Common myeloid progenitor, CD34-positive (primary cell): ENCODE measurements around the gene ARHGEF7.

Experiments used
- CTCF ChIA-PET: fragments of 350-600 bp; sonication (Branson Sonifier 250); formaldehyde crosslinking; loops from one replicate; lab custom pipeline; 2021; ENCODE audit warnings: antibody characterized with exemption; lab: Charles Lee
- POLR2A ChIA-PET: fragments of 350-600 bp; sonication (Branson Sonifier 250); formaldehyde crosslinking; loops from one replicate; lab custom pipeline; 2021; ENCODE audit warnings: antibody characterized with exemption; lab: Charles Lee
- DNase-seq, 3 donors: peaks; one replicate each; pipeline versions ENCODE4 v3.0.0 to v3.0.0-alpha.2; 2013
- H3K27ac ChIP-seq, 2 experiments: 1 replicate in 1 of 2; 2 replicates in 1 of 2; pipeline ENCODE4 v1.7.0; 2013; ENCODE audit warnings: inconsistent platforms in 2 of 2, low read length in 2 of 2, mild to moderate bottlenecking in 2 of 2, low read depth in 1 of 2, moderate library complexity in 1 of 2; ENCODE audit not compliant: severe bottlenecking in 2 of 2, insufficient read depth in 1 of 2, poor library complexity in 1 of 2
- H3K27me3 ChIP-seq, 5 experiments: replicated peaks in 2 of 5; 1 replicate in 3 of 5; 2 replicates in 2 of 5; pipeline versions ENCODE4 v1.6.1 to v1.7.0; 2013; ENCODE audit warnings: low read length in 4 of 5, mild to moderate bottlenecking in 2 of 5, moderate library complexity in 2 of 5, inconsistent platforms in 1 of 5; ENCODE audit not compliant: insufficient read depth in 5 of 5, control insufficient read depth in 4 of 5
- H3K36me3 ChIP-seq, 4 experiments: 1 replicate in 2 of 4; 2 replicates in 2 of 4; pipeline versions ENCODE4 v1.6.1 to v1.7.0; 2013; ENCODE audit warnings: low read length in 3 of 4, control low read depth in 1 of 4, mild to moderate bottlenecking in 1 of 4; ENCODE audit not compliant: control insufficient read depth in 4 of 4, insufficient read depth in 4 of 4
- H3K4me1 ChIP-seq, 4 experiments: 1 replicate in 3 of 4; 2 replicates in 1 of 4; pipeline versions ENCODE4 v1.6.1 to v1.7.1; 2013; ENCODE audit warnings: low read length in 3 of 4, mild to moderate bottlenecking in 3 of 4, control low read depth in 1 of 4, inconsistent platforms in 1 of 4, moderate library complexity in 1 of 4; ENCODE audit not compliant: control insufficient read depth in 4 of 4, insufficient read depth in 4 of 4; ENCODE audit errors: control extremely low read depth in 1 of 4
- H3K4me3 ChIP-seq, 7 experiments: 1 replicate in 4 of 7; 2 replicates in 3 of 7; pipeline versions ENCODE4 v1.5.1 to v1.7.0; 2013; ENCODE audit warnings: mild to moderate bottlenecking in 7 of 7, low read length in 6 of 7, moderate library complexity in 6 of 7, inconsistent platforms in 2 of 7, low read depth in 2 of 7, control low read depth in 1 of 7; ENCODE audit not compliant: insufficient read depth in 4 of 7, control insufficient read depth in 1 of 7; ENCODE audit errors: extremely low read depth in 1 of 7
- H3K9me3 ChIP-seq, 5 experiments: 1 replicate in 4 of 5; 2 replicates in 1 of 5; pipeline versions ENCODE4 v1.6.1 to v1.7.1; 2013; ENCODE audit warnings: low read length in 4 of 5, mild to moderate bottlenecking in 2 of 5, inconsistent platforms in 1 of 5, low read depth in 1 of 5, moderate library complexity in 1 of 5; ENCODE audit not compliant: control insufficient read depth in 4 of 5, insufficient read depth in 2 of 5; ENCODE audit errors: control extremely low read depth in 1 of 5
- WGBS: methylation state at CpG from one replicate; pipeline ENCODE4 v1.1.5; 2013; ENCODE audit not compliant: insufficient coverage; 5-methylcytosine and 5-hydroxymethylcytosine counted together

The ARHGEF7 gene

DNA sequence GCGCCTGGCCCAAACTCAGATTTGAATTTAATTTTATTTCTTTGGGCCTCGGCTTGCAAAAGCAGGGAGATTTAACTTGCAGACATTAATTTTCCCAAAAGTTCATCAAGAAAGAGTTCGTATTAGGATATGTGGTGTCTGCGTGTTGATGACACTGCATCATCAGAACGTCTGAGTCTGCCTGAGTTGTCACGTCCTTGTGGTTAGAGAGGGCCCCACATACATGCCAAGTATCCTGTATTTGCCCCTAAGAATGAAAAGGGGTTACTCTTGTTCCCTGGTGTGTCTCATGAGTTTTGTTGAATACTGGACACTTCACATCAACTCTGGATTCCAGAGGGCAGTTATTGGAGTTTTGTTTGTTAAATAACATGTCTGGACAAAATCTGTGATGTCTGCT is 199.7 kb downstream of the ARHGEF7 start:
- CTCF ChIA-PET = no interaction called here
- DNase-seq = no peak
- 85% methylated on average over 6 of the region's 6 CpGs for WGBS
- Histone ChIP-seq H3K27me3 (no peaks in the 10 kb centered on the region), H3K9me3 (peaks cover 0 to 32% (median 16%) of the 10 kb centered on the region in 5 experiments), H3K4me1 (no peaks in the 10 kb centered on the region), H3K36me3 (peaks cover 0 to 8% (median 3%) of the 10 kb centered on the region in 4 experiments), H3K4me3 (no peak overlapping the region), H3K27ac (no peak overlapping the region)
- POLR2A ChIA-PET = no interaction called here

DNA sequence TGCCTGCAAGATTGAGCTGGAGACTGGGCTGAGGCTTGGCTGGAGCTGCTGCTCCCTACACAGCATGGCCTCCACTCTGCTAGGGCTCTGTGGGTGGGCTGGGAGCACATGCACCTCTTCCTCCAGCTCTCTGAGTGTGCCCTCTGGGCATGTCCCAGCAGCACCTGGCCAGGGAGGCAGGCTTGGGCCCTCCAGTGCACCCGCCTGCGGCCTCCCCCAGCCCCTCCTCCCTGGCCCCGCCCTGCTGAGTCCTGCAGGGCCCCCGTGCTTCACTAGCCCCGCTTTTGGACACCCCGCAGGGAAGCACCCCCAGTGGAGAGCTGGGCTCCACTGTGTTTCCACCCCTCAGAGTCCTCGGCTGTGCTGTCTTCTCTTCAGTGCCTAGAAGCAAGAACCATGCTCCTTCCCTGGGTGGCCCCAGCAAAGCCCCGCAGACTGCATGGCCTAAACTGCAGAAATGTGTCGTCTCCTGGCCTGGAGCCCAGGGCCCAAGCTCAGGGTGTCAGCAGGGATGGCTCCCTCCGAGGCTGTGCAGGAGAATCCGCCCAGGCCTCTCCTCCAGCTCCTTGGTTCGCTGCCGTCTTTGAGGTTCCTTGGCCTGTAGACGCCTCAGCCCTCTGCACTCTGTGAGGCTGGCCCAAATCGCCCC is 200.4 kb downstream of the ARHGEF7 start:
- WGBS = 98% methylated on average over 11 of the region's 15 CpGs
- POLR2A ChIA-PET = no interaction called here
- peaks cover 0 to 8% (median 3%) of the 10 kb centered on the region in 4 experiments for H3K36me3 ChIP-seq
- peaks cover 0 to 26% (median 15%) of the 10 kb centered on the region in 5 experiments for H3K9me3 ChIP-seq
- CTCF ChIA-PET = no interaction called here
- H3K4me3 ChIP-seq = no peak overlapping the region
- H3K4me1 ChIP-seq = no peaks in the 10 kb centered on the region
- H3K27me3 ChIP-seq = peaks cover 0 to 1% (median 0%) of the 10 kb centered on the region in 5 experiments
- H3K27ac ChIP-seq = no peak overlapping the region
- DNase-seq = no peak

- CTCF ChIA-PET = no interaction called here
- WGBS = 94% methylated on average over 11 of the region's 12 CpGs
Observed at GRCh38 chr13:111316161-111316730, 201.1 kb downstream of the ARHGEF7 start.

GRCh38 chr13:111317042-111317550 is 202.0 kb downstream of the ARHGEF7 start:
- CTCF ChIA-PET = no interaction called here
- Histone ChIP-seq H3K27me3 (peaks cover 0 to 8% (median 0%) of the 10 kb centered on the region in 5 experiments), H3K9me3 (peaks cover 0 to 12% (median 8%) of the 10 kb centered on the region in 5 experiments), H3K4me3 (no peak overlapping the region), H3K36me3 (peaks cover 0 to 8% (median 3%) of the 10 kb centered on the region in 4 experiments), H3K4me1 (no peaks in the 10 kb centered on the region), H3K27ac (no peak overlapping the region)
- POLR2A ChIA-PET = no interaction called here
- no peak for DNase-seq
- WGBS = 97% methylated on average over 12 of the region's 14 CpGs

More at GRCh38 chr13:111316161-111316730, 201.1 kb downstream of the ARHGEF7 start:
- POLR2A ChIA-PET = no interaction called here
- H3K9me3 ChIP-seq = peaks cover 0 to 18% (median 11%) of the 10 kb centered on the region in 5 experiments
- H3K4me1 ChIP-seq = no peaks in the 10 kb centered on the region
- no peak overlapping the region for H3K4me3 ChIP-seq
- peaks cover 0 to 8% (median 3%) of the 10 kb centered on the region in 4 experiments for H3K36me3 ChIP-seq
- H3K27ac ChIP-seq = no peak overlapping the region
- peaks cover 0 to 3% (median 0%) of the 10 kb centered on the region in 5 experiments for H3K27me3 ChIP-seq
- no peak for DNase-seq

GRCh38 chr13:111317571-111318345 is 202.6 kb downstream of the ARHGEF7 start:
- Histone ChIP-seq H3K4me1 (no peaks in the 10 kb centered on the region), H3K9me3 (peaks cover 0 to 5% (median 3%) of the 10 kb centered on the region in 5 experiments), H3K27me3 (peaks cover 0 to 8% (median 0%) of the 10 kb centered on the region in 5 experiments), H3K4me3 (no peak overlapping the region), H3K36me3 (peaks cover 0 to 3% (median under 1%) of the 10 kb centered on the region in 4 experiments), H3K27ac (no peak overlapping the region)
- WGBS = 97% methylated on average over 27 of the region's 29 CpGs
- DNase-seq = no peak
- POLR2A ChIA-PET = no interaction called here
- CTCF ChIA-PET = no interaction called here

DNA sequence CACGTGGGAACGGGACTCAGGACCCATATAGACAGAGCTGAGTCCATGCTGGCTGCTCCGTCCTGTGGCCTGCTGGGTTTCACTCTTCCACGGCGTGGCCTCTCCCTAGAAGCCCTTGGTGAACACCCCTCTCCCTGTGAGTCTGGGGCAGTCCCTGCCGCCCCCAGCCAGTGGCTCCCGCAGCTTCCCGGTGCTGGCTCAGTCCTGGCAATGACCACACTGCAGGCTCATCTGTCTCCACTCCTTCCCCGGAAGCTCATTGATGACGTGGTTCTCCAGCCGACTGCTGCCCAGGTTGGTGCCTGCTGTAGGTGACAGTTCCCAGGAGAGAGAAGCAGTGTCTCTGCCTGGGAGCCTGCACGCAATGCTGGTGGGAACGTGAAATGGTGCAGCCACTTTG is 203.3 kb downstream of the ARHGEF7 start:
- H3K27ac ChIP-seq = no peak overlapping the region
- WGBS = 98% methylated on average over 12 of the region's 13 CpGs
- POLR2A ChIA-PET = no interaction called here
- DNase-seq = no peak
- H3K36me3 ChIP-seq = no peaks in the 10 kb centered on the region
- H3K4me1 ChIP-seq = no peaks in the 10 kb centered on the region
- H3K27me3 ChIP-seq = peaks cover 0 to 8% (median 0%) of the 10 kb centered on the region in 5 experiments
- no peak overlapping the region for H3K4me3 ChIP-seq
- peaks cover 0 to 3% (median 0%) of the 10 kb centered on the region in 5 experiments for H3K9me3 ChIP-seq
- CTCF ChIA-PET = no interaction called here
